T follicular helper cell (primary cell): ENCODE results near the gene OBSCN.

Experiments
- DNase-seq: peaks from one replicate; pipeline ENCODE4 v3.0.0-alpha.2; 2020; ENCODE audit warnings: low read depth

OBSCN gene

GRCh38 chr1:228289996-228290881 lies 82.4 kb downstream of the OBSCN start:
- no peak for DNase-seq

GRCh38 chr1:228291906-228292608 lies 84.2 kb downstream of the OBSCN start:
- no peak for DNase-seq

GRCh38 chr1:228292609-228292911 lies 84.7 kb downstream of the OBSCN start:
- DNase-seq, result no peak

GRCh38 chr1:228293393-228293792 lies 85.5 kb downstream of the OBSCN start:
- DNase-seq, result no peak

GRCh38 chr1:228293816-228294500 lies 86.1 kb downstream of the OBSCN start:
- DNase-seq, result no peak

GRCh38 chr1:228294717-228295116 lies 86.9 kb downstream of the OBSCN start:
- DNase-seq, result no peak

GRCh38 chr1:228295201-228295600 lies 87.4 kb downstream of the OBSCN start:
- DNase-seq, result no peak

- no peak for DNase-seq
Measured at GRCh38 chr1:228295981-228296380, 88.1 kb downstream of the OBSCN start.

GRCh38 chr1:228297242-228297641 lies 89.4 kb downstream of the OBSCN start:
- DNase-seq, result no peak

GRCh38 chr1:228297822-228298221 lies 90.0 kb downstream of the OBSCN start:
- no peak for DNase-seq

GRCh38 chr1:228298471-228298870 lies 90.6 kb downstream of the OBSCN start:
- no peak for DNase-seq

- DNase-seq, result no peak
Measured at GRCh38 chr1:228299211-228299610, 91.4 kb downstream of the OBSCN start.

- DNase-seq, result no peak
Measured at GRCh38 chr1:228299901-228300300, 92.1 kb downstream of the OBSCN start.

- no peak for DNase-seq
Measured at GRCh38 chr1:228302086-228302485, 94.2 kb downstream of the OBSCN start.

GRCh38 chr1:228303596-228303995 lies 95.8 kb downstream of the OBSCN start:
- no peak for DNase-seq

- DNase-seq, result no peak
Measured at GRCh38 chr1:228304225-228304624, 96.4 kb downstream of the OBSCN start.

GRCh38 chr1:228304766-228305395 lies 97.0 kb downstream of the OBSCN start:
- no peak for DNase-seq

GRCh38 chr1:228305721-228306152 lies 97.9 kb downstream of the OBSCN start:
- DNase-seq, result no peak

GRCh38 chr1:228306275-228307217 lies 98.7 kb downstream of the OBSCN start:
- no peak for DNase-seq

GRCh38 chr1:228307218-228308023 lies 99.6 kb downstream of the OBSCN start:
- no peak for DNase-seq
